DOHH2 (cell line): ENCODE measurements around the gene TMEM174.

Source experiments
- EZH2phosphoT487 ChIP-seq: fragments of 200-600 bp; sonication (generic); IDR thresholded peaks from 2 replicates; pipeline ENCODE4 v1.6.1; 2017; ENCODE audit warnings: borderline replicate concordance, mild to moderate bottlenecking, antibody characterized with exemption, low read length, moderate library complexity, mixed read lengths
- TF ChIP-seq, protein P1 (sequence below): fragments of 200-600 bp; sonication (generic); IDR thresholded peaks from one replicate; pipeline ENCODE4 v1.5.1; 2014; ENCODE audit warnings: antibody characterized with exemption, mild to moderate bottlenecking, low read depth, low read length; ENCODE audit not compliant: poor library complexity, severe bottlenecking

- TF ChIP-seq, protein P1, sequence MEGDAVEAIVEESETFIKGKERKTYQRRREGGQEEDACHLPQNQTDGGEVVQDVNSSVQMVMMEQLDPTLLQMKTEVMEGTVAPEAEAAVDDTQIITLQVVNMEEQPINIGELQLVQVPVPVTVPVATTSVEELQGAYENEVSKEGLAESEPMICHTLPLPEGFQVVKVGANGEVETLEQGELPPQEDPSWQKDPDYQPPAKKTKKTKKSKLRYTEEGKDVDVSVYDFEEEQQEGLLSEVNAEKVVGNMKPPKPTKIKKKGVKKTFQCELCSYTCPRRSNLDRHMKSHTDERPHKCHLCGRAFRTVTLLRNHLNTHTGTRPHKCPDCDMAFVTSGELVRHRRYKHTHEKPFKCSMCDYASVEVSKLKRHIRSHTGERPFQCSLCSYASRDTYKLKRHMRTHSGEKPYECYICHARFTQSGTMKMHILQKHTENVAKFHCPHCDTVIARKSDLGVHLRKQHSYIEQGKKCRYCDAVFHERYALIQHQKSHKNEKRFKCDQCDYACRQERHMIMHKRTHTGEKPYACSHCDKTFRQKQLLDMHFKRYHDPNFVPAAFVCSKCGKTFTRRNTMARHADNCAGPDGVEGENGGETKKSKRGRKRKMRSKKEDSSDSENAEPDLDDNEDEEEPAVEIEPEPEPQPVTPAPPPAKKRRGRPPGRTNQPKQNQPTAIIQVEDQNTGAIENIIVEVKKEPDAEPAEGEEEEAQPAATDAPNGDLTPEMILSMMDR = no peak
- no peak for TF ChIP-seq EZH2phosphoT487
These were observed 43.9 kb upstream of the TMEM174 start for GRCh38 chr5:73129143-73129542.
